ENCODE measurements around the gene AUTS2. TPM values are rescaled to one million over a fixed set of nuclear protein-coding genes. Genes with fewer than 3 reads are reported as not detected.

AUTS2 gene
- total and polyA plus RNA-seq, 4 experiments from 2014 or later = 3.4 to 35.2 (median 25.5) TPM

DNA sequence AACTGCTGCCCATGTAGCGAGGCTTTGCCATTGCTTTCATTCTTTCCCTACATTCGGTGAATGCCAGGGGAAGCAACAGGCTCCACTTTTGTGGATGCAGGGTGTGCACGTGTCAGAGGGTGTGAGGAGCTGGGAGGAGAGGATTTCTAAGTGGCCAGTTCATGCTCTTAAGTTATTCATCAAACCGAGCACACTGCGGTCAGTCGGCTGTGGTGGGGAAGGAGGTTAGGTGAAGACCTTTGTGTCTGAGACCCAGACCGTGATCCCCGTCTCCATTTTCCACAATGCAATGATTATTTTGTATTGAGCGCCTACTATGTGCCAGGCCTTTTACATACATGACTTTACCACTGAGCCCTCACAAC, 1095.0 kb downstream of the AUTS2 start:
- no peak overlapping the region for H3K4me3 ChIP-seq (ENCODE audit: low read length in 2 of 2)

GRCh38 chr7:70693686-70694433, 1095.6 kb downstream of the AUTS2 start:
- DNase-seq = peak; percentile 56 to 72 (median 70)
- Histone ChIP-seq H3K36me3 (ENCODE audit: insufficient read depth, low read length) (no peaks in the 10 kb centered on the region), H3K27ac (ENCODE audit: low read depth, low read length) (no peak overlapping the region), H3K27me3 (ENCODE audit: insufficient read depth, low read length) (no peaks in the 10 kb centered on the region), H3K4me3 (ENCODE audit: low read length in 2 of 2) (no peak overlapping the region), H3K4me1 (ENCODE audit: insufficient read depth, low read length) (peaks cover 5% of the 10 kb centered on the region), H3K9me3 (ENCODE audit: control insufficient read depth in 1 of 2, low read length in 2 of 2) (no peaks in the 10 kb centered on the region)
- H3K9me3 Mint-ChIP-seq = peaks cover 0 to 4% (median 0%) of the 10 kb centered on the region in 8 donors
- POLR2A ChIA-PET (ENCODE audit: partially characterized antibody) = interaction anchor here (0.6 to 4.9 kb wide), 13 partner anchors 11 to 515 kb away, joined by 3 to 51 read pairs (median 5); no protein-coding TSS in a partner anchor
- CTCF ChIA-PET (ENCODE audit: partially characterized antibody) = interaction anchor here (1.2 to 3.7 kb wide), 2 partner anchors 11 to 382 kb away, joined by 3 to 13 read pairs; no protein-coding TSS in a partner anchor
- intact Hi-C loops (cut with micrococcal nuclease) = loop anchor here (1.0 to 10.0 kb wide), 2 partner anchors 46 to 99 kb away; no protein-coding TSS in a partner anchor
- H3K36me3 Mint-ChIP-seq = peaks cover 0 to 5% of the 10 kb centered on the region in 2 donors
- peak overlapping the region; percentile 74 to 90 (median 81) for H3K4me3 Mint-ChIP-seq
- H3K4me1 Mint-ChIP-seq = peaks cover 8 to 40% (median 24%) of the 10 kb centered on the region in 4 donors
- H3K27ac Mint-ChIP-seq = peak overlapping the region; percentile 35 to 92 (median 84)
- H3K27me3 Mint-ChIP-seq = peaks cover 12% of the 10 kb centered on the region in 2 donors

More for the DNA sequence above, 1095.0 kb downstream of the AUTS2 start:
- Histone ChIP-seq H3K4me1 (ENCODE audit: insufficient read depth, low read length) (peaks cover 5% of the 10 kb centered on the region), H3K27ac (ENCODE audit: low read depth, low read length) (no peak overlapping the region), H3K36me3 (ENCODE audit: insufficient read depth, low read length) (no peaks in the 10 kb centered on the region), H3K9me3 (ENCODE audit: control insufficient read depth in 1 of 2, low read length in 2 of 2) (no peaks in the 10 kb centered on the region), H3K27me3 (ENCODE audit: insufficient read depth, low read length) (no peaks in the 10 kb centered on the region)
- H3K36me3 Mint-ChIP-seq = peaks cover 0 to 5% of the 10 kb centered on the region in 2 donors
- H3K27ac Mint-ChIP-seq = peak overlapping the region; percentile 35 to 92 (median 84)
- DNase-seq = no peak
- H3K4me3 Mint-ChIP-seq = peak overlapping the region; percentile 74 to 90 (median 81)
- ChIA-PET CTCF (ENCODE audit: partially characterized antibody) (interaction anchor here (1.0 to 3.7 kb wide), 2 partner anchors 10 to 83 kb away, joined by 3 to 13 read pairs; no protein-coding TSS in a partner anchor), POLR2A (ENCODE audit: partially characterized antibody) (interaction anchor here (1.2 to 4.9 kb wide), 8 partner anchors 10 to 386 kb away, joined by 5 to 51 read pairs (median 11); no protein-coding TSS in a partner anchor)
- intact Hi-C loops (cut with micrococcal nuclease) = loop anchor here (10.0 kb wide), 1 partner anchor 99 kb away; no protein-coding TSS in a partner anchor
- peaks cover 12% of the 10 kb centered on the region in 2 donors for H3K27me3 Mint-ChIP-seq
- peaks cover 0 to 4% (median 0%) of the 10 kb centered on the region in 8 donors for H3K9me3 Mint-ChIP-seq
- peaks cover 5 to 38% (median 21%) of the 10 kb centered on the region in 4 donors for H3K4me1 Mint-ChIP-seq

GRCh38 chr7:70694434-70694970, 1096.2 kb downstream of the AUTS2 start:
- Mint-ChIP-seq H3K9me3 (peaks cover 0 to 4% (median 0%) of the 10 kb centered on the region in 8 donors), H3K36me3 (peaks cover 0 to 5% of the 10 kb centered on the region in 2 donors), H3K4me3 (peak overlapping the region; percentile 80 to 99 (median 88)), H3K4me1 (peaks cover 8 to 40% (median 24%) of the 10 kb centered on the region in 4 donors), H3K27me3 (peaks cover 12% of the 10 kb centered on the region in 2 donors), H3K27ac (peak overlapping the region in 6 of 7 donors; percentile 74 to 95 (median 86))
- DNase-seq = peak in 4 of 5 donors; percentile 13 to 52 (median 44)
- ChIA-PET CTCF (ENCODE audit: partially characterized antibody) (interaction anchor here (1.2 to 3.7 kb wide), 2 partner anchors 12 to 382 kb away, joined by 3 to 13 read pairs; no protein-coding TSS in a partner anchor), POLR2A (ENCODE audit: partially characterized antibody) (interaction anchor here (0.6 to 4.9 kb wide), 14 partner anchors 11 to 516 kb away, joined by 3 to 51 read pairs (median 5); no protein-coding TSS in a partner anchor)
- Histone ChIP-seq H3K4me1 (ENCODE audit: insufficient read depth, low read length) (peaks cover 5% of the 10 kb centered on the region), H3K36me3 (ENCODE audit: insufficient read depth, low read length) (no peaks in the 10 kb centered on the region), H3K9me3 (ENCODE audit: control insufficient read depth in 1 of 2, low read length in 2 of 2) (no peaks in the 10 kb centered on the region), H3K27me3 (ENCODE audit: insufficient read depth, low read length) (no peaks in the 10 kb centered on the region), H3K27ac (ENCODE audit: low read depth, low read length) (peak overlapping the region; percentile 40), H3K4me3 (ENCODE audit: low read length in 2 of 2) (peak overlapping the region in 1 of 2 donors; percentile 29)
- intact Hi-C loops (cut with micrococcal nuclease) = loop anchor here (1.0 to 10.0 kb wide), 2 partner anchors 46 to 100 kb away; no protein-coding TSS in a partner anchor

DNA sequence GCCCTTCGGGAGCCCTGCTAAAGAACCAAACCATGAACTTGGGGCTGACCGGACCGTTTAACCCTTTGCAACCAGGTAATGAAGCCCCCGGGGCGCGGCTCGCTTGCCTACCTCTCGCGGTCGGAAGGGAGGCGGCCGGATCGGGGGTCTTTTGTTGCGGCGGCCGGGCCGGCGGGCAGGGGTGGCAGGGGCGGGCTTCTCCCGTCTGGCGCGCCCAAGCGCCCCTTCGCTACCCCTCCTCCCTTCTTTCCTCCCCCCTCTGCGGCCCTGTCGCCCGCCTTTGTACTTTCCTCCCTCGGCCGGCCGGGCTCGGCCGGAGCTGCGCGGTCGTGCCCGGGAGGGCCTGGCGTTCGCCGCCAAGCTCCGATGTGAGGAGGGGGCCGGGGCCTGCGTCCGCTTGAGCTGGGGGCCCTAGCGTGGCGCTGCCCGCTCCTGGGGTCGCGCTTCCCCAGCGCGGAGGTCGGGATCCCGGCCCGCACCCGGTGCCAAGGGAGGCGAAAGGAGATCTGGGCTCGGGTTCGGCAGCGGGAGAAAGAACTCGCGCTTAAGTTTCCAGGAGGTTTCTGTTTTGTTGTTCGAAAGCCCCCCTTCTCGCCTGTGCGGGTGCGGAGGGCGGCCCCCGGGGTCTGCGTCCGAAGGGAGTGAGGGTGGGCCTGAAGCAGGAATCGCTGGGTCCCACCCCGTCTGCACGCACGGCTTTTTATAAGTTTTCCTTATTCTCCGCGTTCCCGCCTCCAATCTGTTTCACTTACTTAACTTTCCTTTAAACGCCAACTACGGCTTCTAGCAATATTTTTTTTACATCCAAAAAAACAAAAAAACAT, 1096.9 kb downstream of the AUTS2 start:
- CTCF ChIA-PET (ENCODE audit: partially characterized antibody) = interaction anchor here (0.8 to 3.7 kb wide), 9 partner anchors 9 to 502 kb away, joined by 3 to 13 read pairs (median 3); no protein-coding TSS in a partner anchor
- intact Hi-C loops (cut with micrococcal nuclease) = loop anchor here (1.0 to 10.0 kb wide), 4 partner anchors 47 to 518 kb away; no protein-coding TSS in a partner anchor
- Histone ChIP-seq H3K9me3 (ENCODE audit: control insufficient read depth in 1 of 2, low read length in 2 of 2) (no peaks in the 10 kb centered on the region), H3K4me1 (ENCODE audit: insufficient read depth, low read length) (peaks cover 7% of the 10 kb centered on the region), H3K36me3 (ENCODE audit: insufficient read depth, low read length) (no peaks in the 10 kb centered on the region), H3K27ac (ENCODE audit: low read depth, low read length) (peak overlapping the region; percentile 40), H3K4me3 (ENCODE audit: low read length in 2 of 2) (peak overlapping the region; percentile 29 to 42), H3K27me3 (ENCODE audit: insufficient read depth, low read length) (no peaks in the 10 kb centered on the region)
- Mint-ChIP-seq H3K27me3 (peaks cover 12% of the 10 kb centered on the region in 2 donors), H3K27ac (peak overlapping the region; percentile 85 to 99 (median 95)), H3K9me3 (peaks cover 0 to 4% (median 0%) of the 10 kb centered on the region in 8 donors), H3K4me1 (peaks cover 8 to 40% (median 24%) of the 10 kb centered on the region in 4 donors), H3K36me3 (peaks cover 0 to 5% of the 10 kb centered on the region in 2 donors), H3K4me3 (peak overlapping the region; percentile 87 to 100 (median 98))
- peak in 1 of 5 donors; percentile 11 for DNase-seq
- POLR2A ChIA-PET (ENCODE audit: partially characterized antibody) = interaction anchor here (0.8 to 4.9 kb wide), 16 partner anchors 10 to 388 kb away, joined by 3 to 51 read pairs (median 4); no protein-coding TSS in a partner anchor

DNA sequence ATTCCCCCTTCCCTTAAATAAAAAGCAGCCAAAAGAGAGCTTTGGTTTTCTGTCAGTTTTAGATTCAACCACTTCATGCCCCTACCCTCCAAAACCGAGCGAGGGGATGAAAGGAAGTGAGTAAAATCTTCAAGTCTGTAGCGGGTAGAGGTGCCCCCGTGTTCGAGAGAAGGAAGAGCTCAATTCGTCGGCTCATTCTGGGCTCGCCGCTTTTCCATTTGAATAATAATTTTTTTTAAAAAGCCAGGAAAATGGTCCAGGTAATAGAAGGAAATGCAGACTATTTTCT, 1097.5 kb downstream of the AUTS2 start:
- H3K27ac ChIP-seq (ENCODE audit: low read depth, low read length) = no peak overlapping the region
- peak in 3 of 5 donors; percentile 18 to 39 (median 38) for DNase-seq
- H3K9me3 ChIP-seq (ENCODE audit: control insufficient read depth in 1 of 2, low read length in 2 of 2) = no peaks in the 10 kb centered on the region
- CTCF ChIA-PET (ENCODE audit: partially characterized antibody) = interaction anchor here (0.8 to 3.7 kb wide), 8 partner anchors 8 to 503 kb away, joined by 3 to 13 read pairs (median 4); no protein-coding TSS in a partner anchor
- Mint-ChIP-seq H3K27ac (peak overlapping the region; percentile 85 to 99 (median 95)), H3K36me3 (peaks cover 0 to 5% of the 10 kb centered on the region in 2 donors), H3K4me1 (peaks cover 8 to 40% (median 24%) of the 10 kb centered on the region in 4 donors), H3K9me3 (peaks cover 0 to 4% (median 0%) of the 10 kb centered on the region in 8 donors), H3K27me3 (peaks cover 12% of the 10 kb centered on the region in 2 donors), H3K4me3 (peak overlapping the region; percentile 87 to 100 (median 98))
- peaks cover 11% of the 10 kb centered on the region for H3K4me1 ChIP-seq (ENCODE audit: insufficient read depth, low read length)
- H3K27me3 ChIP-seq (ENCODE audit: insufficient read depth, low read length) = no peaks in the 10 kb centered on the region
- intact Hi-C loops (cut with micrococcal nuclease) = loop anchor here (5.0 to 10.0 kb wide), 3 partner anchors 101 to 518 kb away; no protein-coding TSS in a partner anchor
- POLR2A ChIA-PET (ENCODE audit: partially characterized antibody) = interaction anchor here (0.9 to 4.9 kb wide), 10 partner anchors 9 to 388 kb away, joined by 3 to 51 read pairs (median 4); no protein-coding TSS in a partner anchor
- H3K4me3 ChIP-seq (ENCODE audit: low read length in 2 of 2) = peak overlapping the region; percentile 29 to 47
- H3K36me3 ChIP-seq (ENCODE audit: insufficient read depth, low read length) = no peaks in the 10 kb centered on the region

DNA sequence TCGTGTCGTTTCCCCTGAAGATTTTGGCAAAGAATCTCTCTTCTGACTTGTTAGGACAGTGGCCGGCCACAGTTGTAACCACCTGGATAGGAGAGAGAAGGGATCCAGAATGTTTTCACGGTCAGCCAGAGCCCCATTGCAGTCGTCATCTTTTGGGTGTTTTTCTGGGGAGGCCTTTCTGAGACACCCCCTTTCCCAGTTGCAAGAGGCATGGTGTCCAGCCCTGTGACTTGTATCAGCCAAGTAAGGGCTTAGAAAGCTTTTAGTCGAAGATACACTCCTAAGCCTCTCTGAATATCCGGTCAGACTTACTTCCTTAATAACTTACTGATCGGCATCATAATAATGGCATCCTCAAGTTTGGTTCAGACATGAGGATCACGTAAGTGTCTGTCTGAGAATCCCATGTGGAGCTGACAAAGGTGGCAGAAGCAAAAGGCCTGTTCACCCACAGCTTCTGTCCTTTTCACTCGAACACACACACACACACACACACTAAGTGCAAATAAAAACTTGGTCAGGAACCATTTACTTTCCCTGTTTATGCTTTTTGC, 1098.0 kb downstream of the AUTS2 start:
- H3K36me3 ChIP-seq (ENCODE audit: insufficient read depth, low read length) = no peaks in the 10 kb centered on the region
- peaks cover 0 to 5% of the 10 kb centered on the region in 2 donors for H3K36me3 Mint-ChIP-seq
- peak overlapping the region in 1 of 2 donors; percentile 47 for H3K4me3 ChIP-seq (ENCODE audit: low read length in 2 of 2)
- H3K4me3 Mint-ChIP-seq = peak overlapping the region; percentile 87 to 100 (median 98)
- peaks cover 12% of the 10 kb centered on the region in 2 donors for H3K27me3 Mint-ChIP-seq
- H3K27me3 ChIP-seq (ENCODE audit: insufficient read depth, low read length) = no peaks in the 10 kb centered on the region
- H3K4me1 ChIP-seq (ENCODE audit: insufficient read depth, low read length) = peaks cover 11% of the 10 kb centered on the region
- H3K27ac Mint-ChIP-seq = peak overlapping the region; percentile 84 to 99 (median 94)
- no peak for DNase-seq
- peaks cover 0 to 4% (median 0%) of the 10 kb centered on the region in 8 donors for H3K9me3 Mint-ChIP-seq
- POLR2A ChIA-PET (ENCODE audit: partially characterized antibody) = interaction anchor here (0.9 to 4.9 kb wide), 10 partner anchors 9 to 389 kb away, joined by 3 to 51 read pairs (median 4); no protein-coding TSS in a partner anchor
- no peaks in the 10 kb centered on the region for H3K9me3 ChIP-seq (ENCODE audit: control insufficient read depth in 1 of 2, low read length in 2 of 2)
- intact Hi-C loops (cut with micrococcal nuclease) = loop anchor here (5.0 to 10.0 kb wide), 3 partner anchors 101 to 519 kb away; no protein-coding TSS in a partner anchor
- H3K4me1 Mint-ChIP-seq = peaks cover 8 to 40% (median 24%) of the 10 kb centered on the region in 4 donors
- CTCF ChIA-PET (ENCODE audit: partially characterized antibody) = interaction anchor here (0.8 to 3.7 kb wide), 9 partner anchors 11 to 1117 kb away, joined by 3 to 14 read pairs (median 3); no protein-coding TSS in a partner anchor
- no peak overlapping the region for H3K27ac ChIP-seq (ENCODE audit: low read depth, low read length)

Data from CD4-positive, alpha-beta memory T cell (primary cell).